Parathyroid adenoma (tissue), 2 donors: ENCODE measurements around the gene KANK4.

Source experiments
- H2AFZ ChIP-seq: fragments of 300-600 bp; sonication (generic); one replicate; pipeline ENCODE4 v1.7.0; 2017; ENCODE audit warnings: antibody characterized with exemption, mild to moderate bottlenecking
- H3K27ac ChIP-seq: fragments of 300-600 bp; sonication (generic); one replicate; pipeline ENCODE4 v1.7.0; 2017
- H3K27me3 ChIP-seq: fragments of 300-600 bp; sonication (generic); one replicate; pipeline ENCODE4 v1.7.0; 2017; ENCODE audit warnings: low read length; ENCODE audit not compliant: control insufficient read depth, insufficient read depth
- H3K36me3 ChIP-seq: fragments of 300-600 bp; sonication (generic); one replicate; pipeline ENCODE4 v1.7.0; 2017; ENCODE audit warnings: low read length; ENCODE audit not compliant: control insufficient read depth, insufficient read depth
- H3K4me1 ChIP-seq: fragments of 300-600 bp; sonication (generic); one replicate; pipeline ENCODE4 v1.7.0; 2017; ENCODE audit warnings: control low read depth
- H3K4me2 ChIP-seq: fragments of 300-600 bp; sonication (generic); one replicate; pipeline ENCODE4 v1.7.0; 2017; ENCODE audit warnings: low read length
- H3K4me3 ChIP-seq: fragments of 300-600 bp; sonication (generic); one replicate; pipeline ENCODE4 v1.7.0; 2017; ENCODE audit warnings: low read depth, low read length
- H3K79me2 ChIP-seq: fragments of 300-600 bp; sonication (generic); one replicate; pipeline ENCODE4 v1.7.0; 2017; ENCODE audit warnings: control low read depth
- H3K9ac ChIP-seq: fragments of 300-600 bp; sonication (generic); one replicate; pipeline ENCODE4 v1.7.0; 2017; ENCODE audit warnings: mild to moderate bottlenecking
- H3K9me3 ChIP-seq: fragments of 300-600 bp; sonication (generic); one replicate; pipeline ENCODE4 v1.7.0; 2017; ENCODE audit warnings: low read length; ENCODE audit not compliant: control insufficient read depth
- CTCF ChIP-seq: fragments of 300-600 bp; sonication (generic); IDR thresholded peaks from one replicate; pipeline ENCODE4 v1.7.0; 2017; ENCODE audit warnings: antibody characterized with exemption, mild to moderate bottlenecking
- donor health status: primary hyperparathyroidism.

KANK4 gene

DNA sequence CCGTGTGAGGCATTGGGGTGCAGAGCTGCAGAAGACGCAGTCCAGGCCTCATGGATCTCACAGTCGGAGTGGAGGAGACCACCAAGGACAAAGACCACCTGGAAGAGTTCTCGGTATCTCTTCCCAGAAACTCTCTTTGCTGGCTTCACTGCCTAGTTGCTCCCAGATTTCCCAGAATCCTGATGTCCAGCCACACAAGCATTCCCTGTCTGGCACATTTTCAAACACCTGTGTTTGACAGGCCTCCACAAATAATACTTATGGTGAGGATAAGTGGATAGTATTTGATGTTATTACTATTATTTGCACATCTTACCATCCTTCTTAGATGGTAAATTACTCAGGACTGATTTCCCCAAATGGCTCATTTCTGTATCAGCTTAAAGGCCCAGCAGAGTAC is 27.7 kb upstream of the KANK4 start:
- Histone ChIP-seq H3K27me3 (no peaks in the 10 kb centered on the region), H3K4me1 (no peaks in the 10 kb centered on the region), H3K9me3 (no peaks in the 10 kb centered on the region), H3K36me3 (no peaks in the 10 kb centered on the region), H3K4me3 (no peak overlapping the region), H2AFZ (no peak overlapping the region), H3K4me2 (no peak overlapping the region), H3K79me2 (no peaks in the 10 kb centered on the region), H3K9ac (no peak overlapping the region), H3K27ac (no peak overlapping the region)
- no peak for TF ChIP-seq CTCF

DNA sequence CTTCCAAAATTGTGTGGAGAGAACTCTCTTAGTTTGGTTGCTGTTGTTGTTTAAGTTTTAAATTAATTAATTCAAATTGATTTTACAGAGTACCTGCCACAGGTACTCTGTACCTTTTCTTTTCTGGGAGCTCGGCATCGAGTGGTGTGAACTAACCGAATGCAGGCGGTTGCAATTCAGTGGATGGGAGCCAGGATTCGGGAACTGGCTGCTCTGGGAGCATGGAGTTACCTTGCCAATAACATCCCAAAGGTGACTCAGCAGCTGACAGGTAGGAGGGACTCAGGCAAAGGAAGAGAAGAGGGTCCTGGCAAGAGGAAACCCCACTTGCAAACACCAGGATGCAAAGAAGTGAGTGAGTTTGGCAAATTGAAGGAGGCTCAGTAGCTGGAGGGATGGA is 24.7 kb upstream of the KANK4 start:
- no peak overlapping the region for H3K9ac ChIP-seq
- no peaks in the 10 kb centered on the region for H3K9me3 ChIP-seq
- H3K79me2 ChIP-seq = no peaks in the 10 kb centered on the region
- H3K4me3 ChIP-seq = no peak overlapping the region
- no peak overlapping the region for H2AFZ ChIP-seq
- H3K27ac ChIP-seq = no peak overlapping the region
- H3K4me1 ChIP-seq = no peaks in the 10 kb centered on the region
- TF ChIP-seq CTCF = no peak
- H3K36me3 ChIP-seq = no peaks in the 10 kb centered on the region
- H3K27me3 ChIP-seq = no peaks in the 10 kb centered on the region
- H3K4me2 ChIP-seq = no peak overlapping the region

- no peak overlapping the region for H3K27ac ChIP-seq
- no peaks in the 10 kb centered on the region for H3K4me1 ChIP-seq
- no peaks in the 10 kb centered on the region for H3K9me3 ChIP-seq
- H3K27me3 ChIP-seq = no peaks in the 10 kb centered on the region
- no peak overlapping the region for H3K4me3 ChIP-seq
- H2AFZ ChIP-seq = no peak overlapping the region
- H3K36me3 ChIP-seq = no peaks in the 10 kb centered on the region
- no peak for TF ChIP-seq CTCF
- H3K4me2 ChIP-seq = no peak overlapping the region
- H3K79me2 ChIP-seq = no peaks in the 10 kb centered on the region
- no peak overlapping the region for H3K9ac ChIP-seq
These were observed 23.0 kb upstream of the KANK4 start for GRCh38 chr1:62342270-62342669.

GRCh38 chr1:62341615-62342014 is 22.4 kb upstream of the KANK4 start:
- no peaks in the 10 kb centered on the region for H3K36me3 ChIP-seq
- H3K4me3 ChIP-seq = no peak overlapping the region
- H3K27ac ChIP-seq = no peak overlapping the region
- H3K9me3 ChIP-seq = no peaks in the 10 kb centered on the region
- TF ChIP-seq CTCF = no peak
- H2AFZ ChIP-seq = no peak overlapping the region
- no peaks in the 10 kb centered on the region for H3K4me1 ChIP-seq
- H3K4me2 ChIP-seq = no peak overlapping the region
- no peak overlapping the region for H3K9ac ChIP-seq
- H3K27me3 ChIP-seq = no peaks in the 10 kb centered on the region
- H3K79me2 ChIP-seq = no peaks in the 10 kb centered on the region

- no peak overlapping the region for H3K4me2 ChIP-seq
- no peaks in the 10 kb centered on the region for H3K9me3 ChIP-seq
- H3K9ac ChIP-seq = no peak overlapping the region
- no peaks in the 10 kb centered on the region for H3K4me1 ChIP-seq
- H3K4me3 ChIP-seq = no peak overlapping the region
- H2AFZ ChIP-seq = no peak overlapping the region
- H3K79me2 ChIP-seq = no peaks in the 10 kb centered on the region
- H3K36me3 ChIP-seq = no peaks in the 10 kb centered on the region
- no peak overlapping the region for H3K27ac ChIP-seq
- H3K27me3 ChIP-seq = no peaks in the 10 kb centered on the region
- no peak for TF ChIP-seq CTCF
These were observed 21.9 kb upstream of the KANK4 start for GRCh38 chr1:62341089-62341488.
